OCI-LY3 (cell line): ENCODE results near the gene RBM33.

Experiments
- EZH2phosphoT487 ChIP-seq: fragments of 200-600 bp; shearing (Covaris generic); IDR thresholded peaks from 2 replicates; pipeline ENCODE4 v1.6.1; 2018; ENCODE audit warnings: antibody characterized with exemption, mixed run types, low read depth
- TF ChIP-seq, protein P1 (sequence below): fragments of 200-600, 300-600 bp; sonication (generic); IDR thresholded peaks from 2 replicates; pipeline ENCODE4 v1.5.1; 2014; ENCODE audit warnings: antibody characterized with exemption, low read length, low read depth

DNA sequence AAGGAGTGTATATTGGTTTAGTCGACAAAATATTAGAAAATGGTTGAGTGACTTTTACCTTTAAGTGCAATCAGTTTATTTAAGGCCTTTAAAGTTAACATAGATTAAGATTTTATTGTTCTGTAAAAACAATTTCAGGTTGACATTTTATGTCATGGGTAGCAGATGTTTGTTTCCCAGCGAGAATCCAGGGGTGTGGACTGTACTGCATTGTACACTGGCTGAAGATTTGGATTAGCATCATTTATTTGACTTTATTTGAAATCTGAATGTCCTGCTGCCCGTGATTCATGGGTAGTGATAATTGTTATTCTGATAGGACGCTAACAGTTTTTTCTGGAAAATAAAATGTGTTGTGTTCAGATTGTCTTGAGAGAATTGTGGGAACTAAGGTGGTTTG, 39.3 kb downstream of the RBM33 start:
- TF ChIP-seq, protein P1, sequence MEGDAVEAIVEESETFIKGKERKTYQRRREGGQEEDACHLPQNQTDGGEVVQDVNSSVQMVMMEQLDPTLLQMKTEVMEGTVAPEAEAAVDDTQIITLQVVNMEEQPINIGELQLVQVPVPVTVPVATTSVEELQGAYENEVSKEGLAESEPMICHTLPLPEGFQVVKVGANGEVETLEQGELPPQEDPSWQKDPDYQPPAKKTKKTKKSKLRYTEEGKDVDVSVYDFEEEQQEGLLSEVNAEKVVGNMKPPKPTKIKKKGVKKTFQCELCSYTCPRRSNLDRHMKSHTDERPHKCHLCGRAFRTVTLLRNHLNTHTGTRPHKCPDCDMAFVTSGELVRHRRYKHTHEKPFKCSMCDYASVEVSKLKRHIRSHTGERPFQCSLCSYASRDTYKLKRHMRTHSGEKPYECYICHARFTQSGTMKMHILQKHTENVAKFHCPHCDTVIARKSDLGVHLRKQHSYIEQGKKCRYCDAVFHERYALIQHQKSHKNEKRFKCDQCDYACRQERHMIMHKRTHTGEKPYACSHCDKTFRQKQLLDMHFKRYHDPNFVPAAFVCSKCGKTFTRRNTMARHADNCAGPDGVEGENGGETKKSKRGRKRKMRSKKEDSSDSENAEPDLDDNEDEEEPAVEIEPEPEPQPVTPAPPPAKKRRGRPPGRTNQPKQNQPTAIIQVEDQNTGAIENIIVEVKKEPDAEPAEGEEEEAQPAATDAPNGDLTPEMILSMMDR = no peak
- TF ChIP-seq EZH2phosphoT487 = no peak
